Naive B cell (primary cell): ENCODE results near the gene CORO2B. TPM values are rescaled to one million over a fixed set of nuclear protein-coding genes. Genes with fewer than 3 reads are reported as not detected.

Experiments
- polyA plus RNA-seq, 6 donors: library from polyadenylated mRNA; unstranded; fragments of 300-500 nt; fragmentation: Illumina TruSeq; gene quantifications; one replicate each; pipeline ENCODE4 v1.2.3, GENCODE V29; 2021; ENCODE audit warnings: low read depth in 6 of 6

CORO2B gene
- polyA plus RNA-seq, 6 donors from 2014 or later: 3.4 to 11.3 (median 4.8) TPM

Other genes starting within 250 kb of the CORO2B start
- under 1 TPM in 1 of 6 donors, not detected in 5; 0.04 TPM for gene ITGA11, start 146.8 kb upstream of the CORO2B start, polyA plus RNA-seq
- gene ANP32A, start 241.9 kb downstream of the CORO2B start, polyA plus RNA-seq: 100 to 1,000 TPM; 110 to 149 (median 131) TPM